ENCODE data around the gene PIP. TPM values are rescaled to one million over a fixed set of nuclear protein-coding genes. Genes with fewer than 3 reads are reported as not detected.
"Not testable (repeated sequence)": the region's sequence is repeated elsewhere in the genome, so short reads cannot be mapped to it uniquely, and the experiment has no call there.

The PIP gene
- polyA plus RNA-seq, 1 donor, result not detected

DNA sequence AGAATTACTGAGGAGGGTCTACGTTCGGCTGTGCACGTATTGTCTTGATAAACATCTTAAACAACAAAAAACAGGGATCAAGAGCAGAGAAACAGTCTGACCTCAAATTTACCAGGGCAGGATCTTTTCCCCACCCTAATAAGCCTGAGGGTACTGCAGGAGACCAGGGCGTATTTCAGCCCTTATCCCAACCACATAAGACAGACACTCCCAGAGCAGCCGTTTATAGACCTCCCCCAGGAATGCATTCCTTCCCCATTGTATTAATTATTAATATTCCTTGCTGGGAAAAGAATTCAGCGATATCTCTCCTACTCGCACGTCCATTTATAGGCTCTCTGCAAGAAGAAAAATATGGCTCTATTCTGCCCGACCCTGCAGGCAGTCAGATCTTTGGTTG, 8.6 kb upstream of the PIP start:
- not testable (repeated sequence) for H3K4me3 ChIP-seq (ENCODE audit: low read length); DNase-seq; H3K27me3 ChIP-seq (ENCODE audit: control insufficient read depth, insufficient read depth, low read length); H3K4me1 ChIP-seq (ENCODE audit: control insufficient read depth, insufficient read depth, low read length); H3K36me3 ChIP-seq (ENCODE audit: control insufficient read depth, insufficient read depth, low read length); H3K27ac ChIP-seq (ENCODE audit: low read length)
- H3K9me3 ChIP-seq (ENCODE audit: control insufficient read depth, low read depth, low read length), result peaks cover 14% of the 10 kb centered on the region
- no CpG with 5 or more reads among the region's 9 CpGs for WGBS (ENCODE audit: insufficient coverage, low lambda C conversion rate)

DNA sequence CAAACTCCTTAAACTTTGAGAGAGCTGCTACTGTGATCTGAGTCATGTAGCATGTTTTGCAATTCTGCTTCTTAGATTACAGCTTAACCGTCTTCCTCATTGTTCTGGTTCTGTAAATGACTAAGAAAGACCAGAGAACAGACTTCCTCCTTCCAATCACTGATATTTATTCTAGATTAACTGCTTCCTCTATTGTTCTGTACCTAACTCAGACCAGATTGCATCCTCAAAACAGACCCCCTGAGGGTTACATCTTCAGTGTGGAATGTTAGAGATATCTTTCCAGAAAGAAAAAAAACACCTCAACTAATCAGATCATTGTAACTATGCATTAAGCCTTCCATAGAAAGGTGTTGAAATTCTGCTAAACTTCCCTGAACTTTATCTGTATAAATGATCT, 5.7 kb upstream of the PIP start:
- no peaks in the 10 kb centered on the region for H3K4me1 ChIP-seq (ENCODE audit: control insufficient read depth, insufficient read depth, low read length)
- H3K9me3 ChIP-seq (ENCODE audit: control insufficient read depth, low read depth, low read length), result peaks cover 14% of the 10 kb centered on the region
- no peak overlapping the region for H3K27ac ChIP-seq (ENCODE audit: low read length)
- no CpG with 5 or more reads among the region's 1 CpG for WGBS (ENCODE audit: insufficient coverage, low lambda C conversion rate)
- no peak overlapping the region for H3K4me3 ChIP-seq (ENCODE audit: low read length)
- no peaks in the 10 kb centered on the region for H3K27me3 ChIP-seq (ENCODE audit: control insufficient read depth, insufficient read depth, low read length)
- DNase-seq, result no peak
- no peaks in the 10 kb centered on the region for H3K36me3 ChIP-seq (ENCODE audit: control insufficient read depth, insufficient read depth, low read length)

DNA sequence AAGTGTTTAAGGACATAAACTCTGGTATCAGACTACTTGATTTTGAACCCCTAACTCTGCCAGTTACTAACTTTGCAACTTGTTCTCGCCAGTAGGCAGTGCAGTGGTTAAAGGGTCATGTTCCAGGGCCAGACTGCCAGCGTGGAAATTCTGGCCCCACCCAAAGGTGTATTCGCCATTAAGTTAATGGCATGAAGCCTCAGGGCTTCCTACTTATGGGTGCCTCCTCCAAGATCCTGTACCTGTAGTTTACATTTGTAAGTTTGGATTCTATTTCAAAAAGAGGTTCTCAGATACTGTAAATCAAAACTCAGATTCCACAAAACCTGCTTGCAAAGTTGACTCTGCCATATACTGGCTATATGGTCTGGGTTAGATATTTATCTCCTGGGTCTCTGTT, 2.8 kb upstream of the PIP start:
- Histone ChIP-seq H3K27me3 (ENCODE audit: control insufficient read depth, insufficient read depth, low read length) (no peaks in the 10 kb centered on the region), H3K4me3 (ENCODE audit: low read length) (no peak overlapping the region), H3K9me3 (ENCODE audit: control insufficient read depth, low read depth, low read length) (peaks cover 1% of the 10 kb centered on the region), H3K4me1 (ENCODE audit: control insufficient read depth, insufficient read depth, low read length) (no peaks in the 10 kb centered on the region), H3K27ac (ENCODE audit: low read length) (no peak overlapping the region), H3K36me3 (ENCODE audit: control insufficient read depth, insufficient read depth, low read length) (no peaks in the 10 kb centered on the region)
- no CpG with 5 or more reads among the region's 3 CpGs for WGBS (ENCODE audit: insufficient coverage, low lambda C conversion rate)
- no peak for DNase-seq

DNA sequence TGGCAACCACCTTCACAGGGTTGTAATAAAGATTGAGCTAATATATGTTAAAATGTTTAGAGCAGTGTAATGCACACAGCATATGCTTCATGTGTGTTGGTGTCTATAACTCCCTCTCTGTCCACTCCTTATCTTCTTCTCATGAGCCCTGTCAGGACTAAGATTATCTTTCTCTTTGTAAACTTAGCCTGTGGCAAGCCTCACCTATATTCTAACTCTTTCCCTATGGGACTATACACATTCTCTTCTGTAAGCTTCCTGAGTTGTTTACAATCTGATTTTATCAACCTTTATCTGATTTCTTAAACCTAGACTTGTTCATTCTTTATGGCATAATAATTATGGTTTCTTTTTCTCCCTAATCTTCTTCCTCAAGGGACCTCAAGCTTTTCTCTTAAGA, 2.4 kb upstream of the PIP start:
- Histone ChIP-seq H3K27ac (ENCODE audit: low read length) (no peak overlapping the region), H3K4me1 (ENCODE audit: control insufficient read depth, insufficient read depth, low read length) (no peaks in the 10 kb centered on the region), H3K9me3 (ENCODE audit: control insufficient read depth, low read depth, low read length) (no peaks in the 10 kb centered on the region), H3K27me3 (ENCODE audit: control insufficient read depth, insufficient read depth, low read length) (no peaks in the 10 kb centered on the region), H3K36me3 (ENCODE audit: control insufficient read depth, insufficient read depth, low read length) (no peaks in the 10 kb centered on the region), H3K4me3 (ENCODE audit: low read length) (no peak overlapping the region)
- no peak for DNase-seq

DNA sequence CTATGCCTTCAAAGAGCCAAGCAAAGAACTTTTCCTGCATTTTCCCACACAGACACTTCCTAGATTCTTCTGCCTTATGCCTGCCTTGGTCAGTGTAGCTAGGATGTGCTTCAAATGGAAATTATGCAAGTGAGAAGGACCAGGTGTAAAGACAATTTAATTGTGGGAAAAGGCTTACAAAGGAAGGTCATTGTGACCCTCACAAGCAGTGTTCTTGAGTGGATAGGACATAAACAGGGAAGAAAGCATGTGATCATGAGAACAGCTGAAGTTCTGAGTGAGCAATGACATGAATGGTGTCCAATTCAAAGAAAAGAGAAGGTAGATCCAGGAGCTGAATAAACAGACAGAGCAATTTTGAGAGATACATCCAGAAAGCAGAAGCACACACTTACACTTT, 1.3 kb upstream of the PIP start:
- Histone ChIP-seq H3K27me3 (ENCODE audit: control insufficient read depth, insufficient read depth, low read length) (no peaks in the 10 kb centered on the region), H3K27ac (ENCODE audit: low read length) (no peak overlapping the region), H3K4me1 (ENCODE audit: control insufficient read depth, insufficient read depth, low read length) (no peaks in the 10 kb centered on the region), H3K9me3 (ENCODE audit: control insufficient read depth, low read depth, low read length) (no peaks in the 10 kb centered on the region), H3K36me3 (ENCODE audit: control insufficient read depth, insufficient read depth, low read length) (no peaks in the 10 kb centered on the region), H3K4me3 (ENCODE audit: low read length) (no peak overlapping the region)
- no peak for DNase-seq

DNA sequence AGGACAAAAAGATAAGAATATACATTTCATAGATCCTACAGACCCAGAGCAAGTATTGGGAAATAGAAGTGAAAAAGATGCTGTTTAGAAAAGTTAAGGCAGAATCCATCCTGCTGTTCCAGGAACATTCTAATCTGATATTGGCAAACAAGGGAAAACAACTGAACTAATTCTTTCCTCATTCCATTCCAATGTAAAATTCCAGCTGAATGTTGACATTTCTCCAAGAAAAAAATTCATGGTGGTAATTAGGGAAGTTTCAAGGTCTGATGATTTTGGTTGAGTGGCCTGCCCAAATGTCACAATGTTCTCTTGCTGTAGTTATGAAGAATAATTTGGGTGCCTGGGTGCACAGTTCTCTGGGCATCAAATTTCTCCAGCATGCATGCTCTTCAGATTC, 15.2 kb downstream of the PIP start:
- no peaks in the 10 kb centered on the region for H3K4me1 ChIP-seq (ENCODE audit: control insufficient read depth, insufficient read depth, low read length)
- DNase-seq, result no peak
- no peaks in the 10 kb centered on the region for H3K9me3 ChIP-seq (ENCODE audit: control insufficient read depth, low read depth, low read length)
- H3K36me3 ChIP-seq (ENCODE audit: control insufficient read depth, insufficient read depth, low read length), result no peaks in the 10 kb centered on the region
- H3K27me3 ChIP-seq (ENCODE audit: control insufficient read depth, insufficient read depth, low read length), result no peaks in the 10 kb centered on the region
- no peak overlapping the region for H3K27ac ChIP-seq (ENCODE audit: low read length)
- H3K4me3 ChIP-seq (ENCODE audit: low read length), result no peak overlapping the region

DNA sequence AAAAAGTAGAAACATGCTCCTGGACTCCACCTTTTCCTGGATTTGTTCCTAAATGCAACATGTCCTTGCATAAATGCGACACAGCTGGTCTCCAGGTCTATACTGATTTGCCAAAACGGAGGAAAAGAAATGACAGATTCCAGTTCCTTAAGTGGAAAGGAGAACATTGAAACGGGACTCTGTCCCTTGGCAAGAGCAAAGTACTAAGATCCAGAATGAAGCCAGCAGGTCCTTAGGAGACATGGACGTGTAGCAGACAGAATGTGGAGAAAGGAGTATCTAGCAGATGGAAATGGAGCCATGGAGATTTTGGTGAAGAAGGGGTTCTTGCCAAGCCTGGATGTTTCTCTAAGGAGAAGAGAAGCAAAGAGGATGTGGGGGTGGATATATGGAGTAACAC, 16.2 kb downstream of the PIP start:
- Histone ChIP-seq H3K4me3 (ENCODE audit: low read length) (no peak overlapping the region), H3K9me3 (ENCODE audit: control insufficient read depth, low read depth, low read length) (no peaks in the 10 kb centered on the region), H3K27me3 (ENCODE audit: control insufficient read depth, insufficient read depth, low read length) (no peaks in the 10 kb centered on the region), H3K27ac (ENCODE audit: low read length) (no peak overlapping the region), H3K4me1 (ENCODE audit: control insufficient read depth, insufficient read depth, low read length) (no peaks in the 10 kb centered on the region), H3K36me3 (ENCODE audit: control insufficient read depth, insufficient read depth, low read length) (no peaks in the 10 kb centered on the region)
- WGBS (ENCODE audit: insufficient coverage, low lambda C conversion rate), result 88% methylated on average over 3 of the region's 4 CpGs
- no peak for DNase-seq

DNA sequence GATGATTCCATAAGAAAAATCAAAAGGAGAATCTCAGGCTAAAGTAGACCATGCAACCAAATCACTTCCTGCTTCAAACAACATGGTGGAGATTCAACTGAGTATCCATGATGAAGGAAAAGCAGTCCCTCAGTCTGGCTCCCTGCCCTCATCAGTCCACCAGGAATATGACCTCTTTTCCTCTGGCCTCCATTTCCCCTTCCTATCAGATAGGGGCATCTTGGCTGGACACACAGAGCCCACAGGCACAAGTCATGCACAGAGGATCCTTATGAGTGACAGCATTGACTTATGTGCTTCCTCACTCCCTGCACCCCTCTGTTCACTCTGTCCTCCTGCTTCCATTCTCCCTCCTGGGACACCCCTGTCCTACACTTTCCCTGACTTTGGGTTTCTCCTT, 16.8 kb downstream of the PIP start:
- no peak overlapping the region for H3K27ac ChIP-seq (ENCODE audit: low read length)
- DNase-seq, result no peak
- H3K9me3 ChIP-seq (ENCODE audit: control insufficient read depth, low read depth, low read length), result no peaks in the 10 kb centered on the region

DNA sequence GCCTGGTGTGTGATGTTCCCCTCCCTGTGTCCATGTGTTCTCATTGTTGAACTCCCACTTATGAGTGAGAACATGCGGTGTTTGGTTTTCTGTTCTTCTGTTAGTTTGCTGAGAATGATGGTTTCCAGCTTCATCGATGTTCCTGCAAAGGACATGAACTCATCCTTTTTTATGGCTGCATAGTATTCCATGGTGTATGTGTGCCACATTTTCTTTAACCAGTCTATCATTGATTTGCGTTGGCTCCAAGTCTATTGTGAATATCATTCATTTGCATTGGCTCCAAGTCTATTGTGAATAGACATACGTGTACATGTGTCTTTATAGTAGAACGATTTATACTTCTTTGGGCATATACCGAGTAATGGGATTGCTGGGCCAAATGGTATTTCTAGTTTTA, 18.8 kb downstream of the PIP start:
- not testable (repeated sequence) for H3K27ac ChIP-seq (ENCODE audit: low read length); H3K27me3 ChIP-seq (ENCODE audit: control insufficient read depth, insufficient read depth, low read length); H3K4me3 ChIP-seq (ENCODE audit: low read length); DNase-seq; H3K4me1 ChIP-seq (ENCODE audit: control insufficient read depth, insufficient read depth, low read length); H3K9me3 ChIP-seq (ENCODE audit: control insufficient read depth, low read depth, low read length); H3K36me3 ChIP-seq (ENCODE audit: control insufficient read depth, insufficient read depth, low read length)
- WGBS (ENCODE audit: insufficient coverage, low lambda C conversion rate), result 100% methylated on average over 1 of the region's 6 CpGs

More for the DNA sequence above, 16.8 kb downstream of the PIP start:
- H3K4me3 ChIP-seq (ENCODE audit: low read length), result no peak overlapping the region
- no peaks in the 10 kb centered on the region for H3K27me3 ChIP-seq (ENCODE audit: control insufficient read depth, insufficient read depth, low read length)
- H3K4me1 ChIP-seq (ENCODE audit: control insufficient read depth, insufficient read depth, low read length), result no peaks in the 10 kb centered on the region
- no peaks in the 10 kb centered on the region for H3K36me3 ChIP-seq (ENCODE audit: control insufficient read depth, insufficient read depth, low read length)

DNA sequence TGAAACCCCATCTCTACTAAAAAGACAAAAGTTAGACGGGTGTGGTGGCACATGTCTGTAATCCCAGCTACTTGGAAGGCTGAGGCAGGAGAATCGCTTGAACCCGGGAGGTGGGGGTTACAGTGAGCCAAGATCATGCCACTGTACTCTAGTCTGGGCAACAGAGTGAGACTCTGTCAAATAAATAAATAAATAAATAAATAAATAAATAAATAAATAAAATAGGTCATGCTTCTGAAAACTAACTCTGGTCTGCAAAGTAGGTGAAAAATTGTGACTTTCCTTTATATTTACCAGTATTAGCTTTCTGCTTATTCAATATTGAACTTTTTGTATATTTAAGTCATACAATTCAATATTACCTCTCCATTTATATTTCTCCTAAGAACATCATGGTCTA, 26.7 kb downstream of the PIP start:
- H3K36me3 ChIP-seq (ENCODE audit: control insufficient read depth, insufficient read depth, low read length); H3K4me3 ChIP-seq (ENCODE audit: low read length); DNase-seq; H3K27me3 ChIP-seq (ENCODE audit: control insufficient read depth, insufficient read depth, low read length); H3K27ac ChIP-seq (ENCODE audit: low read length); H3K4me1 ChIP-seq (ENCODE audit: control insufficient read depth, insufficient read depth, low read length); H3K9me3 ChIP-seq (ENCODE audit: control insufficient read depth, low read depth, low read length): not testable (repeated sequence)
- no CpG with 5 or more reads among the region's 3 CpGs for WGBS (ENCODE audit: insufficient coverage, low lambda C conversion rate)

DNA sequence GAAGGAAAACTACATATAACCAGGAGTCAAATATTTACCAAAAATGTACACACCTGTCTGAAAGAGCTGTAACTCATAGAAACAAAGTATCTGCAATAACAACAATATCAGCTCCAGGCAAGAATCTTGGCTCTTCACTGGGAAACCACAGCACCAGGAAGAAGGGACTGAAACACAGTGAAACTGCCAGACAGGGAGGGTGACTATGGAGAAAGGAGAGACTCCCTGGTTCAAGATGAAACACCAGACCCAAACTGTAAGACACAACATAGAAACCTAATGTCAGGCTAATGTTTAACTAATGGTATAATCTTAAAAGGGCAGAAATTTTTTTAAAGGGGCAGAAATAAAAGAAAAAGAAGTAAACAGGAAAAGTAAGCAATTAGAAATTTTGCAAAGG, 39.8 kb downstream of the PIP start:
- Histone ChIP-seq H3K4me3 (ENCODE audit: low read length) (no peak overlapping the region), H3K27ac (ENCODE audit: low read length) (no peak overlapping the region), H3K27me3 (ENCODE audit: control insufficient read depth, insufficient read depth, low read length) (no peaks in the 10 kb centered on the region), H3K9me3 (ENCODE audit: control insufficient read depth, low read depth, low read length) (no peaks in the 10 kb centered on the region), H3K4me1 (ENCODE audit: control insufficient read depth, insufficient read depth, low read length) (no peaks in the 10 kb centered on the region), H3K36me3 (ENCODE audit: control insufficient read depth, insufficient read depth, low read length) (no peaks in the 10 kb centered on the region)
- peak in 1 of 2 donors; percentile 7 for DNase-seq

DNA sequence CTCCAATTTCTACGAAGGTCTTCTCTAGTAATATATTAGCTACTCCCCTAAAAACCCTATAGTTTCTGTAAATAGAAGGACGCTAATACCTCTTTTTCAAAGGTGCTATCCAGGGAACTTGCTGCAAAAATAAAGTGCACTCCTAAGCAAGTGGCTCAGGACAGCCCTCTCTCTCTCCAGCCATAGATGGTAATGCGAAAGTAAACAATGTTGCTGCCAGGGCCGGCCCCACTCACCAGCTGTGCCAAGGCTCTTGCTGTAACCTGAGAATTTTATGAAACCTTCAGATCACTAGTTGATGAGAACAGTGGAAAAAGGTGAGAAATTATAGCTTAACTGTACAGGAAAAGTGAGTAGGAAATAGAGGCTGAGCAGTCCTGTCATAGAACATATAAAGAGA, 40.5 kb downstream of the PIP start:
- Histone ChIP-seq H3K27ac (ENCODE audit: low read length) (no peak overlapping the region), H3K4me3 (ENCODE audit: low read length) (no peak overlapping the region), H3K27me3 (ENCODE audit: control insufficient read depth, insufficient read depth, low read length) (no peaks in the 10 kb centered on the region), H3K9me3 (ENCODE audit: control insufficient read depth, low read depth, low read length) (no peaks in the 10 kb centered on the region), H3K4me1 (ENCODE audit: control insufficient read depth, insufficient read depth, low read length) (no peaks in the 10 kb centered on the region), H3K36me3 (ENCODE audit: control insufficient read depth, insufficient read depth, low read length) (no peaks in the 10 kb centered on the region)
- DNase-seq, result peak in 1 of 2 donors; percentile 39
- no CpG with 5 or more reads among the region's 4 CpGs for WGBS (ENCODE audit: insufficient coverage, low lambda C conversion rate)
